Activated CD4-positive, alpha-beta T cell treated with anti-CD3 and anti-CD28 coated beads, Interleukin-2, Interleukin-6, amounts not matched to agents 100 ng/mL and 50 ng/mL, durations not matched to agents 16 hours and 8 hours (primary cell): ENCODE data around the gene R3HDML.

Experiments
- DNase-seq: peaks from one replicate; pipeline ENCODE4 v3.0.0-alpha.2; 2020

The R3HDML gene

DNA sequence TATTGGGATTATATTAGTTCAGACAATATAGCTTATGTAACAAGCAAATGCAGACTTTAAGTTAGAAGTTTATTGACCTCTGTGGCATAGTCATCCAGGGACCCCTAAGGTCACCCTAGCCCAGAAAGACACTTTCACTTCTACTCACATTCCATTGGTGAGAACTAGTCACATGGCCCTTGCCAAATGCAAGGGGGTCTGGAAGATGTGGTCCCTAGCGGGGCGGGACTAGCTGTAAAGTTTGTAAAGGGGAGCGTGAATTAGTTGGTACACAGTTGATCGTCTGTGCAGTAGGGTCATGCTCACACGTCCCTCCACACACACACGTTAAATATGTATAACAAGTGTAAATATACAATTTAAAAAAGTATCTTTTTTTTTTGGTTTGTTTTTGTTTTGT, 27.9 kb downstream of the R3HDML start:
- no peak for DNase-seq

DNA sequence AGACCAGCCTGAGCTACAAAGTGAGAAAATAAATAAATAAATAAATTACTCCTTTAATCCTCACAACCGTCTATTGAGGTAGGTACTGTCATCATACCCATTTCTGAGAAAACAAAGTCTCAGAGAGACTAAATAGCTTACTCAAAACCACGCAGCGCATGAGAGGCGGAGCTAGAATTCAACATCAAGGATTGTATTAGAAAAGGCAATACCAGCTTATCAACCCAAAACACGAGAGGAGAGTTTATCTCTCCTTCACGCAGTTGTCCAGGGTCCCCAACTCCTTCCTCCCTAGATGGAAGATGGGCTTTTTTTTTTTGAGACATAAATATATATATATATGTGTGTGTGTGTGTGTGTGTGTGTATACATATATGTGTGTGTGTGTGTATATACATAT, 30.9 kb downstream of the R3HDML start:
- no peak for DNase-seq

DNA sequence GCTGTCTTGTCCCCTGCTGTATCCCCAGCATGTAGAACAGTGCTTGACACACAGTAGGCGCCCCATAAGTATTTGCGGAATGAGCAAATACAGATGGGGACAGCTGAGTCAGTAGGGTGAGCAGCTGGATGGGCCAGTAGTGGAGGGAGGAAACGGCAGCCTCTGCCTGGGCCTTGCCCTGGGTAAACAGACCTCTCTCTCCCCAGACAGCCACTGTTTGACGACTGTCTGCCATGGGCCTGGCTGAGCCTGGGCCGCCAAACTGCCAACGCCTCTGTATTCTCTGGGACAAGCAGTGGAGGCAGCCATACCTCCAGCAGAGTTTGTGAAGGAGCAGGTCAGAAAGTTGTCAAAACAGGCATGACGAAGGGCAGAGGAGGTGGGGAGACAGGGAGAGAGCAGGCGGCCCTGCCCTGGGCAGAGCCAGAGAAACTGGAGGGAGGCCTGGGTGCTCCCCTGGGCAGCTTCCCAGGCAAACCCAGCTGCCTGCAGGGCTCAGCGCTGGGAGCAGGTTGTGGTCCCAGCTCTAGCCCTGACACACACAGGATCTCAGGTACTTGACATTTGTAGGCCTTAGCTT, 33.9 kb downstream of the R3HDML start:
- DNase-seq: no peak

DNA sequence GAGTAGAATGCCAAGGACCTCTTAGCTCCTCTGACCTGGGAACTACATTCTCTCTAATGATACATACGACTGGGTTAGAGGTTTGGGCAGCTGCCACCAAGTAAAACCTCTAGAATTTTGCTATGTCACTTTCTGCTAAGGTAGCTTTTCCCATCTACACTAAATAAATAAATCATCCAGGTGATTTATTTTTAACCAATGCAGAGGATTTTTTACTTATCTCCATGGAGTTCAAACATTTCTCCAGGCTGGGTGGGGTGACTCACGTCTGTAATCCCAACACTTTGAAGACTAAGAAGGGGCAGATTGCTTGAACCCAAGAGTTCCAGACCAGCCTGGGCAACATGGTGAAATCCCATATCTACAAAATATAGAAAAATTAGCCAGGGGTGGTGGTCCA, 45.8 kb downstream of the R3HDML start:
- DNase-seq: no peak

DNA sequence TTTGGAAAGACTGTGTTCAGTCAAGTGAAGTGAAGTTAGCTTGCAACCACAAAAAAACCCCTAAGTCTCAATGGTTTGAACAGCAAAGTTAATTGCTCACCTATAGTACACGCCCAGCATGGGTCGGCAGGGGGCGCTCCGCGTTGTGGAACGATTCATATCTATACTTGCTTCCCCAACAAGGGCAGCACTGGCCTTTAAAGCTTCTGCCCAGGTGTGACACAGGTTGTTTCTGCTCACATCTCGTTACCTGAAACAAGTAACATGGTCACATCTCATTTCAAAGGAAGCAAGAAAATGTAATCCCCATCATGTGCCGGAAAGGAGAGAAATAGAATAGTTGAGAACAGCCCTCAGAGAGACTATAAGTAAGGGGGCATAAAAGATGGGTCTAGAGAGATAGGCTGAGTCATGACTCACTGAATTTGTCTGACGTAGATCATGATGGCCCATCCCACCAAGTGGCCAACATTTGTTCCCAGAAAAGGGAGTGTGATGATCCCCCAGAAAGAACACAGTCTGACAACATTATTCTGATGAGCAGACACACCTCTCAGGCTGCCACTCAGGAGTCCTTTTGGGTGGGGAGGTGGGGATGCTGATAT, 47.7 kb downstream of the R3HDML start:
- peak; percentile 86 for DNase-seq

DNA sequence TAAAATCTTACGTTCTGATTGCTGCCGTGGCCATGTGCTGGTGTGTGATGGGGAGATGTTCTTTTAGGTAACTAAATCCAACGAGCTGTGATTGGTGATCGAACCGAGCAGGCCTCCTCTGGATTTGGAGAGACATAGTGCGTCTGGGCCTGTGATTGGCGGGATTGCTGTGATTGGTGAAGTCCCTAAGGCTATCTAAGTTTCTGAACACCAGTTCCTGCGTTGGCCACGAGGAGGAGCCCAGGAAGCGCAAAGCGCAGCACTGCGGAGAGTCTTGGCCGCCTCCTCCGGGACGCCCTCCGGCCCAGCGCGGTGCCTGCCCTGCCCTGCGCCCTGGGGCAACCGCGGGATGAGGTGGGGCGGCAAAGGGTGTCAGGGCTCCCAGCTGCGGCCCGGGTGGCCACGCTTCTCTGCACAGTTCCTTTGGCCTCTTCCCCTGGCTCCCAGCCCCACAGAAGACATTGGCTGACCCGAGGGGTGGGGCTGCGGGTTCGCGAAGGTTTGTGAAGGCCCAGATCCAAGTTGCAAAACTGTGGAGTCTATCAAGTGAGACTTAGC, 51.7 kb downstream of the R3HDML start:
- peak; percentile 81 for DNase-seq

DNA sequence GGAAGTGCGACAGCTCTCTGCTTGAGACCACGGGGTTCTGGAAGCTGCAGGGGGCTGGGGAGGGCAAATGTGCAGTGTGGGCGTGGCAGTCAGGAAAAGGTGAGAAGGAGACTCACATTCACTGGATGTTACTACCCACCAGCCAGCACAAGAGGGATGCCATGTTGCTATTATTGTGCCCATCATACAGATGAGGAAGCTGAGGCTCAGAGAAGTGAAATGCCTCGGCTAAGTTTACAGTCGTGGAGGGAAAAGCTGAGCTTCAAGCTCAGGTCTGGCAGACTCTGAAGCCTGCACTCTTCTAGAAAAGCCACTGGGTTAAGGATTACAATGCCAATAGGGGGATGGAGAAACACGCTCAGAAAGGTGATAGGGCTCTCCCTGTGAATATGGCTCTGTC, 53.0 kb downstream of the R3HDML start:
- DNase-seq: no peak

DNA sequence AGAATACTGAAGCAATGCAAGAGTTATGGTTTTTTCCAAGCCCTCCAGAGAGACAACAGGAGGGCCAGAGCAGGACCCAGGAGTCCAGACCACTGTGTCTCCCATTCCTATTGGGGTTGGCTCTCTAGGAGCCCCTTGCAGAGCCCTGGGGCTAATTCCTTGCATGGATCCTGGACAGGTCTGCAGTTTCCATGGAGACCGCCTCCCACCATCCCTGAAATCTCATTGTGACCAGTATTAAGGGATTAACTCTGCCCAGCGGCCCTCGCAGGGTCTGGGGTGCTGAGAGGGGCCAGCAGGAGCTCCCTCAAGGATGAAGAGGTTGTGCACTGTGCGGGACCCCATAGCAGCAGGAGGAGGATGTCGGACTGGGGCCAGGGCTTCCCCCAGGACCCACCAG, 53.4 kb downstream of the R3HDML start:
- DNase-seq: no peak

DNA sequence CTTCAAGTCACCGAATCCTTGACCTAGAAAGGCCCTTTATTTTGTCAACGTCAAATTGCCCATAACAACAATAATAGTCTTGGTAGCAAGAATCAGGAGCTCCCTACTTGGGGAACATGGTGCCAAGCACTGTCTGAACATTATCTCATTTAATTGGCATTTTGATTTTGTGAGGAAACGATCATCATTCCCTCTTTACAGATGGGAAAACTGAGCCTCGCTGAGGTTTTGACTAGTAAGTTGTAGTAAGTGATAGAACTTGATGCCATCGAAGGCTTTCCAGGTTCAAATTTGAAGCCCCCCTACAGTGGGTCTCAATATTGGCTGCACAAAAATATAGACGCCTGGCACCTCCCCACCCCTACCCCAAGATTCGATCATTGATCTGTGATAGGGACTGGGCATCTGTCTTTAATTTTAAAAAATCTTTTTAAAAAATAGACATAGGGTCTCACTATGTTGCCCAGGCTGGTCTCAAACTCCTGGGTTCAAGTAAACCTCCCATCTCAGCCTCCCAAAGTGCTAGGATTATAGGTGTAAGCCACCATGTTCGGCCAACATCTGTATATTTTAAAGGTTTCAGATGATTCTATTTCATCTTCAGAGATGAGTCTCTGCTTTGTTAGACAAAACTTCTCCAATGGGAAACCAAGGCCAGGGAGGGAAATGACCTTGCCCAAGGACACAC, 55.4 kb downstream of the R3HDML start:
- no peak for DNase-seq

DNA sequence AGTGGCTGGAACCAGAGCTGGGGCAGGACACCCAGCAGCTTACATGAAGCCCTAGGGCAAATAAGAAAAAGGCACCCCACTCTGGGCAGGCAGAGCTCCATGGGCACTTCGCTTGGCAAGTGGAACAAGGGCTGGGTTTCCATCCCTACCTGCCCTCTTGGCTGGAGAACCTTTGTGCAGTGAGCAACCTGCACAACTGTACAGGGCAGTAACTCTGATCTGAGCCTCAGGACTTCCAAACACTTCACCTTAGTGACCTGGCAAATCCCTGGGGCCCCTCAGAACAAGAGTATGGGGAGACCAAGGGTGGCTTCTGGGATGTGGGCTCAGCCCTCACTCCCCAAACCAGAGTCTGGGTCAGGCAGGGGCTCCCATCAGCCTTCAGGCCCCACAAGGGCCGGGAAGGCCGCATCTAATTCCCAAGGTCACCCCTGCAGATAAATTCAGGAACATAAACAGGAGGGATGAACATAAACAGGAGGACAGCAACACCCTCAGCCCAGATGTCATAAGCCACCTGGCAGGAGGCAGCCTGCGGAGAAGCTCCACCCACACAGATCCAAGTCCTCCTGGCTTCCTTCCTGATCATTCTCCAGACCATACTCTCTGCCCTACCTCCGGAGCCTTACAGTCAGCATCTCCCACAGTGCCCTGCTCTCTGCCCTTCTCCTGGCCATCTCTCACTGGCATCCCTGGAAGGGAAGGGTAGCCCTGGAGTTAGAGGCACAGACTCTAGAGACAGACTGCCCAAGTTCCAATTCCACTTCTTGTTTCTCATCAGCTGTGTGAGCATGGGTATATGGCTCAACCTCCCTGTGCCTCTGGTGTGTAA, 56.1 kb downstream of the R3HDML start:
- DNase-seq: no peak

DNA sequence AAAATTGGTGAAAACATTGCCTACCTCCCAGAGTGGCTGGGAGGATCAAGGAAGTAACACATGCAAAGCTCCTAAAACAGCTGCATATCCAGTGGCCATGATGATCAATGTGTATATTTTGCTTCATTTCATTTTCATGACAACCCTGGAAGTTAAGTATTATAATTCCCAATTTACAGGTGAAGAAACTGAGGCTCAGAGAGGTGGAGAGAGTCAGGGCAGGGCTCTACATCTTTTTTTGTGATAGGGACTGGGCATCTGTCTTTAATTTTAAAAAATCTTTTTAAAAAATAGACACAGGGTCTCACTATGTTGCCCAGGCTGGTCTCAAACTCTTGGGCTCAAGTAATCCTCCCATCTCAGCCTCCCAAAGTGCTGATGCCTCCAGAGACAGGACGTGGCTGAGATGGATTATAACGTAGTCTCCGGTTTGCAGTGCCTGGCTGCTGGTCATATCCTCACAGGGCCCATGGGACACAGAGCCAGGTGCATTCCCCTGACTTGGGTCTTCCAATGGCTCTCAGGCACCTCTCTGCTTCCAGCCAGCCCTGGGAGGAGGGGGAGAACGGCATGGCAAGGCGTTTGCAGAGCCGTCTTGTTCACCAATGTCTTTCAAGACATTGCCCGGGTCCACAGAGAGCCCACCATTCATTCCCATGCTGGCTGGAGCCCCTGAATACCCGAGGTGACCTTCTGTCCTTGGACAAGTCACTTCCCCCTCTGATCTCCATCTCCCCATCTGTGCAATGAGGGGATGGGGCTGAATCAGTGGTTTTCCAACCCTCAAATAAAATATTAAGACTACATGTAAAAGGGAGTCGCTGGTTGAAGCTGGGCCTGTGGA, 57.0 kb downstream of the R3HDML start:
- no peak for DNase-seq

DNA sequence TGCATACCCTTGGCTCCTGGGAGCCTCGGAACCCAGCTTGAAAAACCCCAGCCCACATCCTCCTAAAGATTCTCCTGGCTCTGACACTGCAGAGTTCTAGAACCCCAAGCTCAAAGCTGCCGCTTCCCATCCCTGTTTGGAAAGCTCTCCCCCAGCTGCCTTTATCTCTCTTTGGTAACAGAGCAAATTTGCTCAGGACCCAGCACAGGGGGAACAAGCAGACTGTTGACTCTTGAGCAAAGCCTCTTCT, 57.5 kb downstream of the R3HDML start:
- no peak for DNase-seq

DNA sequence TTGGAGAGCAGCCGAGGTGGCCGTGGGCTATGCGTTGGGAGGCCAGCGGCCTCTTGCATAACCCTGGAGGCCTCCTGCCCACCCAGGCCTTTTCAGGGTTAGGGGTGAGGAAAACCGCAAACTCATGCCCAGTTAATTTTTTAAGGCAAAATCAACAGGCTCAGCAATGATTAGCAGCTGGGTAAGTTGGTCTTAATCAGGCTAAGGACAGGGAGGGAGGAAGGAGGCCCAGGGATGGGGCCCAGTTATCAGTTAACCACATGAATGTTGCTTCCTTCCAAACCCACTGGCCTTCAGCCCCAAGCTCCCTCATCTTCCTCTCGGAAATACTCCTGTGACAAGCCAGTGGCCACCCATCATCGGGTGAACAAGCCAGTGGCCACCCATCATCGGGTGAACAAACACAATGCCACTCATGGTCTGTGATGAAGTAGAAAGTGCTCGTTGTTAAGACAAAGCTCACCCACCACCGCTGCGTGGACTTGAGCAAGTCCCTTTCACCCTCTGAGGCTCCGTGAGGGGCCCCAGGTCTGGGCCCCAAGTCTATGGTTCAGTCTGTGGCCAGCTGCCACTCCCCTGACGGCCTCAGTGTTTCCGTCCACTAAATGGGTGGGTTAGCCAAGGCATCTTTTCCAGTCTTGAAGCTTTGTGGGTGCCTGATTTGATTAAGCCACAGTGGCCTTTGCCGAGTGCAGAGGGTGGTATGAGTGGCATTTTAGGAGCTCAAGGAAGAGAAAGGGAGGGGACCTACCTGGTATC, 58.0 kb downstream of the R3HDML start:
- no peak for DNase-seq

DNA sequence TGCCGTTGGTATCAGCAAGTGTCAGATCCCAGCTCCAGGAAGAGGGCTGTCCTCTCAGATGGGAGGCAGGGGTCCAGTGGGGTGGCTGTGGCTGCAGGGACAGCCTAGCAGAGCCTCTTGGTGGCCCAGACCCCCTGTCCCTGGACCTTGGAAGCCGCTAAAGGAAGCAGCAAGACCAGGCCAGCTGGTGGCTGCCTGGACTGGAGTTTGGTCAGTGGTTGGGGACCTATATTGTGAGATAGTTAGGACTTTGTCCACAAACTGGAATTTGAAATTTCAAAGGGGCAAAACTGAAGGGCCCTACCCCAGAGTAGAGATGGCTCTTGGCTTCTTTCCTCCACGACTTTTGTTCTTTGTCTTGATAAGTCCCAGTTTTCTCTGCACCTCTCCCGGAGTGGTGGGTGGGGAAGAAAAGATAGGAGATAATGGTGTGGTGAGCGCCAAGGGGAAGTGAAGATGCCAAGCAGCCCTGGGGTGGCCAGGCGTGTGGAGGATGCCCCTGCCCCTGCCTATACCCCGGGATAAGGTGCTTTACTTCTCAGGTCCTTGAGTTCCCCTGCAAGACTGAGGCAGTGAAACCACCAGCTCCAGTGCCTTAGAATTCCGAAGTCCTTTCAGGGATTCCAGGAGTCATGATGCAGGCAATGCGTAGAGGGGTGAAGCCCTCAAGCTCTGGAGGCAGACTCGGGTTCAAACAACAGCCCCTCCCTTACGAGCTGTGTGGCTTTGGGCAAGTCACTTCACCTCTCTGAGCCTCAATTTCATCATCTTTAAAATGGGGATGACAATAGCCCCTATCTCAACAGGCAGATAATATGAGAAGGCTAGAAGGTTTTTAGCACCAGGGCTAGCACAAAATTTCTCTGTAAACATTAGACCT, 58.9 kb downstream of the R3HDML start:
- DNase-seq: no peak

DNA sequence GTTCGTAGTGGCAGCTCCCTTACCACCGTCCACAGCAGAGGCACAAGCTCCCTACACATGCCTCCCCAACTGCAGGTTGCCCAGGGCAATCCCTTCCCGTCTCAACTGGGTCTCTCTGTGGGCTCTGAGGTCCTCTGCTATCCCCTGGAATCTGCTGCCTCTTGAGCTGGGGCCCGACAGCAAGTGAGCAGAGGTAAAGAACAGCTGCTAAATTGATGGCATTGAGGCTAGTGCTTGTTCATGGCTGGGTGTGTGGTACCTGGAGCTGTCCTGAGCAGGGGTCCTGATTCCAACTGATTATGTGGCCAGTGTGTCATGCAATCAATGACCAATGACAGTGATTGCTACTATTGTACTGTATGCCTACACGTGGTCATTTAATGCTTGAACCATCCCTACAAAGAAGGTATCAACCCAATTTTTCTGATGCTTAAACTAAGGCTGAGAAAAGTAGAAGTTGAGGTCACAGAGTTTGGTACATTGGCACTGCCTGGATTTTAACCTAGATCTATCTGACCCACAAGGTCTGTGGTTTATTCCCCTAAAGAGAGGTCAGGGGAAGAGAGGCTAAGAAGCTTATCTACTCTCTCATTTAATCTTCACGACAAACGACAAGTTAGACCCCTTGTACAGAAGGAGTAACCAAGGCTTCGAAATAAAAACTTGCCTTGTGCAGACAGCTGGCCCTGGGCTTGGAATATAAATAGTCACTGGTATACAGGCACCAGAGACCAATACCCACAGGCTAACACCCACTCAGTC, 59.7 kb downstream of the R3HDML start:
- DNase-seq: no peak

DNA sequence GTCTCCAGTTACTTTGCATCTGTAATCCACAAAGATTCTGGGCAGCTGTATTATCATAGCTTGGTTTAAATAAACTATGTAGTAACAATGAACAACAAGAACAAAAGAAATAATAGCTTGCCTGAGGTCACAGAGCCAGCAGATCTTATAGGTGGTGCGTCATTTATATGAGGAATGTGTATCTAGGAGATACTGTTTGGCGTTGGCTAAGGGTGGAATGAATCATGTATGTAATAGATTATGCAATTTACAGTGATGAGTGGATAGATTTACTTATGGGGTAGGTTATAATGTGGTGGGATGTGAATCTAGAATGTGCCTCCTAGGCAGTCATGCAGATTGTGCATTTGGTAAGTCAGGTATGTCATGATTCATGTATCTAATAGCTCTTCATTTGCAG, 61.5 kb downstream of the R3HDML start:
- no peak for DNase-seq

DNA sequence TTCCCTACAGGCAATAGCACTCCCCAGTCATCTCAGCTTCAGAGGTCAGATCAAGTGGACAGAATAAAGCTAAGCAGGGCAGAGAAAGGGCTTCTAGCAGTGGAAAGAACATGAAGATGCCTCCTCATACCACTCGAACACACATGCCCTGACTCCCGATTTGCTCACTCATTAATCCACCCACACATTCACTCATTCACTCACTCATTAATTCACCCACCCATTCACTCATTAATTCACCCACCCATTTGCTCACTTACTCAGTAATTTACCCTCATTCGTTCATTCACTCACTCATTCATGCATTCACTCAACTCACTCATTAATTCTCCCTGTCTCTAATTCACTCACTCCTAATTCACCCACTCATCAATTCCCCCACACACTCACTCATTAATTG, 62.6 kb downstream of the R3HDML start:
- no peak for DNase-seq

DNA sequence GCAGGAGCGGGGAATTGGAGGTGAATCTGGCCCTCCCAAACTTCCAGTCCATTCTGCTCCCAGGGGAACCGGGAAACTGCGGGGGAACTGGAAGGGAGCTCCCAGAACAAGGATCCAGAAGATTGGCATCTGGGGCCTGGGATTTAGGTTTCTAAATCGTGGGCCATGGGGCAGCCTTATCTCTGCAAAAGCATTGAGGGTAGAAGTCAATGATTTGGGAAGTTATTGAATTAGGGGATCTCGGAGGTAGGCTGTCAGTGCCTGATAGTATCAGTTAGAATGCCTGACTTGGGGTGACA, 63.8 kb downstream of the R3HDML start:
- DNase-seq: no peak
